Measurements from ENCODE around the gene MYOM1.
"Not testable (repeated sequence)": the region's sequence is repeated elsewhere in the genome, so short reads cannot be mapped to it uniquely, and the experiment has no call there.

The MYOM1 gene

DNA sequence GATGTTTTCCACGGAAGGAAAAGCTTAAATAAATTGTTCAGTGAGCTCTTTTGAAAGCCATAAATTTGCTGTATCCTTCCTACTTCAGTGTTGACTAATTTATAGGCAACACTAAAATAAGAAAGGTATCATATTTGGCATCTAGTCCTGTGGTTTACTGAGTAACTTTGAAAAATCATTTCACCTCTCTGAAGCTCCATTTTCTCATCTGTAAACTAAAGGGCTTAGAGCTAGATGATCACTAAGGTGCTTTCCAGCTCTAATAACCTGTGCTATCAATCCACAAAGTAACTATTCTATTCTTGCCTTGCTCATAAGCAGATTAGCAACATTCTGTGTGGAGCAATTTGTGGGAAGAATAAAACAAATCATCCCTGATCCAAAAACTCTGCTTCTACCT is 3.6 kb upstream of the MYOM1 start:
- DNase-seq (ENCODE audit: low spot score), result no peak
- TF ChIP-seq, protein P1, sequence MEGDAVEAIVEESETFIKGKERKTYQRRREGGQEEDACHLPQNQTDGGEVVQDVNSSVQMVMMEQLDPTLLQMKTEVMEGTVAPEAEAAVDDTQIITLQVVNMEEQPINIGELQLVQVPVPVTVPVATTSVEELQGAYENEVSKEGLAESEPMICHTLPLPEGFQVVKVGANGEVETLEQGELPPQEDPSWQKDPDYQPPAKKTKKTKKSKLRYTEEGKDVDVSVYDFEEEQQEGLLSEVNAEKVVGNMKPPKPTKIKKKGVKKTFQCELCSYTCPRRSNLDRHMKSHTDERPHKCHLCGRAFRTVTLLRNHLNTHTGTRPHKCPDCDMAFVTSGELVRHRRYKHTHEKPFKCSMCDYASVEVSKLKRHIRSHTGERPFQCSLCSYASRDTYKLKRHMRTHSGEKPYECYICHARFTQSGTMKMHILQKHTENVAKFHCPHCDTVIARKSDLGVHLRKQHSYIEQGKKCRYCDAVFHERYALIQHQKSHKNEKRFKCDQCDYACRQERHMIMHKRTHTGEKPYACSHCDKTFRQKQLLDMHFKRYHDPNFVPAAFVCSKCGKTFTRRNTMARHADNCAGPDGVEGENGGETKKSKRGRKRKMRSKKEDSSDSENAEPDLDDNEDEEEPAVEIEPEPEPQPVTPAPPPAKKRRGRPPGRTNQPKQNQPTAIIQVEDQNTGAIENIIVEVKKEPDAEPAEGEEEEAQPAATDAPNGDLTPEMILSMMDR (IDR thresholded peaks at IDR 0.05; ENCODE audit: borderline replicate concordance, control extremely low read depth, extremely low read depth, insufficient read depth, missing control alignments), result no peak
- in situ Hi-C loops (cut with MboI; ENCODE audit: low sequenced_read_pairs, unreplicated experiment), result no loop called here

DNA sequence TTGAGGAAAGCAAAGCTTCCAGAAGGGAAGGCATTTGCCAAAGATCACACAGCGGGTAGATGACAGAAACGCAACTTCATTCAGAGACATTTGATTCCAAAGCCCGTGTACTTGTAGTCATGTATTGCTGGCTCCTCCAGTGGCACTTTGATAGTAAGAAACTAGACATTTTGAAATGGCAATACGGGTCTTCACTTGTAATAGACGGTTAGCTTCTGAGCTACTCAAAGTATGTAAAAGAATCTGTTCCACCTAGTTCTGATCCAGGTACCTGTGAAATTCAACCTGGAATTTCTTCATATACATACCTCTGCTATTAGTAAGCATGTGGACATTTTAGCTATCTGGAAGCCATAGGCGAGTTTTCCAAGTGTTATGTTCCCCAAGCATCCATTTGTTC is 1.7 kb upstream of the MYOM1 start:
- in situ Hi-C loops (cut with MboI; ENCODE audit: low sequenced_read_pairs, unreplicated experiment), result no loop called here
- TF ChIP-seq, protein P1 (IDR thresholded peaks at IDR 0.05; ENCODE audit: borderline replicate concordance, control extremely low read depth, extremely low read depth, insufficient read depth, missing control alignments), result no peak
- no peak for DNase-seq (ENCODE audit: low spot score)

DNA sequence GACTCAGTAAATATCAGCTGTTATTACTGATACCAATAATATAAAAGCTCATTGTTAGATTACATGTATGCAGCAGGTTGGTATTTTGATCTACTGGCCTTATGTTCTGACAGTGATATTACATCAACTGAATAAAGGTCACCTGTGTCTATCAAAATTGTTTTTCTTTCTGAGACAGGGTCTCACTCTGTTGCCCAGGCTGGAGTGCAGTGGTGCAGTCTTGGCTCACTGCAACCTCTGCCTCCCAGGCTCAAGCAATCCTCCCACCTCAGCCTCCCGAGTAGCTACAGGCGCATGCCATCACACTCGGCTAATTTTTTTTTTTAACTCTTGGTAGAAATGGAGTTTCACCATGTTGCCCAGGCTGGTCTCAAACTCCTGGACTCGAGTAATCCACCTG is 1.1 kb upstream of the MYOM1 start:
- in situ Hi-C loops (cut with MboI; ENCODE audit: low sequenced_read_pairs, unreplicated experiment); DNase-seq (ENCODE audit: low spot score): not testable (repeated sequence)

DNA sequence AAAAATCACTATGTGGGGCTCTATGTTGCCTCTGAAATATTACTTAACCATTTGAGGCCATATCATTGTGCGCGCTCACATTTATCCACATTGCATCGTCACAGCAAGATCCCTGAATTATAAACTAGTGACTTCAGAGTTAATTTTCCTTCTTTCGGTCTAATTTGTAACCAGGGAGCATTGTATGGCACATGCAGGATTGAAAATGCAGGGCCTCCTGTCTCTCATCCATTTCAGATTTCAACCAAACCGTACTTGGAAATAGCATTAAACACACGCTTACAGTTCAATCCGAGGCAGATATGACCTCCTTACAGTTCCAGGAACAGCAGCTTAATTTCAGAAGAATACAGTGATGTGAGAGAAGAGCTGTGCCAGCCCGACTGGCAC is 532 bp downstream of the MYOM1 start:
- TF ChIP-seq, protein P1 (IDR thresholded peaks at IDR 0.05; ENCODE audit: borderline replicate concordance, control extremely low read depth, extremely low read depth, insufficient read depth, missing control alignments), result no peak
- no peak for DNase-seq (ENCODE audit: low spot score)
- in situ Hi-C loops (cut with MboI; ENCODE audit: low sequenced_read_pairs, unreplicated experiment), result no loop called here

DNA sequence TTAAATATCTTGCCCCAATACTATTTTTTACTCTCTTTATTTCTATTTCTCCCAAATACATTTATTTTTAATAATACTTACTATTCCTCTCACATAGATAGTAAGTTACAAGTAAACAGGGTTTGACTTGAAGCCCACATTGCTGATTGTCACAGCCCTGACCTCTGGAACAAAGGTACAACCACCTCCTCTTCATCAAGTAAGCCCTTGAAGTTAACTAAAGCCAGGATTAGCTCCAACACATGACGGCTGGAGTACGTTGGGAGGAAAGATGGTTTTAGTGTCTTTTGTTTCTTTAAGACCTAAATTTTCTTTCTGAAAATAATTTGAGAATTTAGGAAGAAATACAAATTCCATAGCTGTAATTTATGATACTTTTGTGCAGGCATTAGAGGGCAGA is 949 bp downstream of the MYOM1 start:
- in situ Hi-C loops (cut with MboI; ENCODE audit: low sequenced_read_pairs, unreplicated experiment), result no loop called here
- TF ChIP-seq, protein P1 (IDR thresholded peaks at IDR 0.05; ENCODE audit: borderline replicate concordance, control extremely low read depth, extremely low read depth, insufficient read depth, missing control alignments), result no peak
- DNase-seq (ENCODE audit: low spot score), result no peak

DNA sequence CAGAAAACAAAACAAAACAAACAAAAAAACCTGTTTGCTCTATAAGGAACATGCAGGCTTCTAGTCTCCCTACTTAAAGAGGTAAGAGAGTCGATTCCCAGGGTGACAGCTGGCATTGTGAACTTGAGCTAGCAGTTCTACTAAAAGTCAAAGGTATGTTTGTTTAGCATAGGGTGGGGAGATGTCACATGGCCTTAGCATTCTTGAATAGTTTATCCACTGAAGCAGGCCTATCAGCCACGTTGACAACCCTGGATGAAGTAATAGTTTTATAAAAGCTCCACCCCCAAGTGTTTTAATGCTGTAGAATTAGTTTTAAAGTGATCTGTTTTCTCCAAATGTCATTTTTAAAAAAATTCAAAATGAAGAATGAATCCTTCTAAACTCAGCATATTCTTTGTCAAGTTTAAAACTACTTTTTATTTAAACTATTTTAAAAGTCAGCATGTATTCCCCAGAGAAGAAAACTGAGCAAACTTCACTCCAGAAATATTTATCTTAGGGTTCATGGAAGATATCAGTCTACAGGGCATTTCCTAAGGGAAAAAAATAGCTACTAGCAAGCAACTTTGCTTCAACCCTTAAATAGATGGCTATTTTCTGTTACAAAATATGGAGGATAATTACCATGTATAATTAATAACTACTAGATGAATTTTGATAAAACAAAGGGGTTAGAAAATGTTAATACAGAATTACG is 1.7 kb downstream of the MYOM1 start:
- TF ChIP-seq, protein P1 (IDR thresholded peaks at IDR 0.05; ENCODE audit: borderline replicate concordance, control extremely low read depth, extremely low read depth, insufficient read depth, missing control alignments), result no peak
- DNase-seq (ENCODE audit: low spot score), result no peak
- in situ Hi-C loops (cut with MboI; ENCODE audit: low sequenced_read_pairs, unreplicated experiment), result no loop called here

DNA sequence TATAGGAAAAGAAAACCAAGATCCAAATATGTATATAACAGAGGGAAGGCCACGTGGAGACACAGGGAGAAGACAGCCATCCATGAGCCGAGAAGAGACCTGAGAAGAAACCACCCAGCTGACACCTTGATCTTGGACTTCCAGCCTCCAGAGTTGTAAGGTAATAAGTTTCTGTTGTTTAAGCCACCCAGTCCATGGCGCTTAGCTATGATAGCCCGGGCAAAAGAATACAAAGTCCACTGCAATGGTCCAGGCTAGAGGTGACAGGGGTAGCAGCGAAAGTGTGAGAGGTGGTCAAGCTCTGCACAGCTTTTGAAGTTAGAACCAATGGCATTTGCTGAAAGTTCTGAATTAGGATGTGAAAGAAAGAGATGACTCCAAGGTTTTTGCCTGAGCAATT is 2.8 kb downstream of the MYOM1 start:
- DNase-seq (ENCODE audit: low spot score), result no peak
- TF ChIP-seq, protein P1 (IDR thresholded peaks at IDR 0.05; ENCODE audit: borderline replicate concordance, control extremely low read depth, extremely low read depth, insufficient read depth, missing control alignments), result no peak
- in situ Hi-C loops (cut with MboI; ENCODE audit: low sequenced_read_pairs, unreplicated experiment), result no loop called here
